COLO668 (cell line): ENCODE results near the gene AIRE.

Source experiments
- DNase-seq: peaks from one replicate; lab custom pipeline; 2025; ENCODE audit not compliant: unreplicated experiment; lab: John Stamatoyannopoulos, UW

The AIRE gene

GRCh38 chr21:44303490-44303981, 17.9 kb downstream of the AIRE start:
- DNase-seq = peak; percentile 48

- no peak for DNase-seq
Measured at GRCh38 chr21:44304011-44304616, 18.4 kb downstream of the AIRE start.

- DNase-seq = peak; percentile 67
Measured at GRCh38 chr21:44304877-44305293, 19.2 kb downstream of the AIRE start.

GRCh38 chr21:44305691-44306090, 20.0 kb downstream of the AIRE start:
- DNase-seq = no peak

GRCh38 chr21:44306936-44307704, 21.4 kb downstream of the AIRE start:
- no peak for DNase-seq

GRCh38 chr21:44310628-44311507, 25.2 kb downstream of the AIRE start:
- no peak for DNase-seq

GRCh38 chr21:44312089-44312488, 26.4 kb downstream of the AIRE start:
- DNase-seq = no peak

- DNase-seq = no peak
Measured at GRCh38 chr21:44312716-44313115, 27.0 kb downstream of the AIRE start.

GRCh38 chr21:44313451-44313850, 27.8 kb downstream of the AIRE start:
- DNase-seq = no peak

GRCh38 chr21:44314128-44314527, 28.5 kb downstream of the AIRE start:
- DNase-seq = no peak

GRCh38 chr21:44314561-44314960, 28.9 kb downstream of the AIRE start:
- no peak for DNase-seq

GRCh38 chr21:44315691-44316203, 30.1 kb downstream of the AIRE start:
- no peak for DNase-seq

- no peak for DNase-seq
Measured at GRCh38 chr21:44316277-44316900, 30.7 kb downstream of the AIRE start.

- no peak for DNase-seq
Measured at GRCh38 chr21:44317241-44317782, 31.6 kb downstream of the AIRE start.

GRCh38 chr21:44317871-44318270, 32.2 kb downstream of the AIRE start:
- no peak for DNase-seq

GRCh38 chr21:44318489-44319285, 33.0 kb downstream of the AIRE start:
- DNase-seq = no peak

GRCh38 chr21:44319407-44320065, 33.9 kb downstream of the AIRE start:
- DNase-seq = no peak

- no peak for DNase-seq
Measured at GRCh38 chr21:44320847-44321246, 35.2 kb downstream of the AIRE start.

GRCh38 chr21:44321846-44322450, 36.3 kb downstream of the AIRE start:
- no peak for DNase-seq
